ENCODE measurements around the gene CHRNA9.

DNA sequence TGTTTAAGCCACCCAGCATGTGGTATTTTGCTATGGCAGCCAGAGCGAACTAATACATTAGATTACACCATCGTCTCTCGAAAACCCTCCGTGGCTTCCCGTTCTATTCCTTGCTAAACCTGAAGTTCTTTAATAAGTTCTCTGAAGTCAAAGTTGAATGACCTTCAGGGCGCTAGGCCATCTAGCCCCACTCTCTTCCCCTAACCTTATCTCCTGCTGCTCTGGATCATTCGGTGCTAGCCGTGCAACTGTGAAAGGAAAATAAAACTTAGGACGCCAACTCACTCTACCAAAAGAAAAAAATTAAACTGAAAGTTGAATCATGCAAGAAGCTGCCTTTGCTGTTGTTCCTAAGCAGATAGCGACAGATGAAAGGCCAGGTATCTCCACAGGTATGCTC is 40.0 kb downstream of the CHRNA9 start:
- TF ChIP-seq, protein P1, sequence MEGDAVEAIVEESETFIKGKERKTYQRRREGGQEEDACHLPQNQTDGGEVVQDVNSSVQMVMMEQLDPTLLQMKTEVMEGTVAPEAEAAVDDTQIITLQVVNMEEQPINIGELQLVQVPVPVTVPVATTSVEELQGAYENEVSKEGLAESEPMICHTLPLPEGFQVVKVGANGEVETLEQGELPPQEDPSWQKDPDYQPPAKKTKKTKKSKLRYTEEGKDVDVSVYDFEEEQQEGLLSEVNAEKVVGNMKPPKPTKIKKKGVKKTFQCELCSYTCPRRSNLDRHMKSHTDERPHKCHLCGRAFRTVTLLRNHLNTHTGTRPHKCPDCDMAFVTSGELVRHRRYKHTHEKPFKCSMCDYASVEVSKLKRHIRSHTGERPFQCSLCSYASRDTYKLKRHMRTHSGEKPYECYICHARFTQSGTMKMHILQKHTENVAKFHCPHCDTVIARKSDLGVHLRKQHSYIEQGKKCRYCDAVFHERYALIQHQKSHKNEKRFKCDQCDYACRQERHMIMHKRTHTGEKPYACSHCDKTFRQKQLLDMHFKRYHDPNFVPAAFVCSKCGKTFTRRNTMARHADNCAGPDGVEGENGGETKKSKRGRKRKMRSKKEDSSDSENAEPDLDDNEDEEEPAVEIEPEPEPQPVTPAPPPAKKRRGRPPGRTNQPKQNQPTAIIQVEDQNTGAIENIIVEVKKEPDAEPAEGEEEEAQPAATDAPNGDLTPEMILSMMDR (conservative IDR thresholded peaks at IDR 0.05 in 1 of 2, IDR thresholded peaks at IDR 0.05 in 1 of 2; ENCODE audit: extremely low read depth in 1 of 2, insufficient read depth in 1 of 2, low read depth in 1 of 2, low read length in 2 of 2): no peak
- no peak for TF ChIP-seq EZH2 (IDR thresholded peaks at IDR 0.05; ENCODE audit: borderline replicate concordance, low read length)
